Measurements from ENCODE around the gene MPV17L2. TPM values are rescaled to one million over a fixed set of nuclear protein-coding genes. Genes with fewer than 3 reads are reported as not detected.

MPV17L2 gene
- total and polyA plus RNA-seq, 2 experiments from 2014 or later: 38.7 to 81.3 TPM

DNA sequence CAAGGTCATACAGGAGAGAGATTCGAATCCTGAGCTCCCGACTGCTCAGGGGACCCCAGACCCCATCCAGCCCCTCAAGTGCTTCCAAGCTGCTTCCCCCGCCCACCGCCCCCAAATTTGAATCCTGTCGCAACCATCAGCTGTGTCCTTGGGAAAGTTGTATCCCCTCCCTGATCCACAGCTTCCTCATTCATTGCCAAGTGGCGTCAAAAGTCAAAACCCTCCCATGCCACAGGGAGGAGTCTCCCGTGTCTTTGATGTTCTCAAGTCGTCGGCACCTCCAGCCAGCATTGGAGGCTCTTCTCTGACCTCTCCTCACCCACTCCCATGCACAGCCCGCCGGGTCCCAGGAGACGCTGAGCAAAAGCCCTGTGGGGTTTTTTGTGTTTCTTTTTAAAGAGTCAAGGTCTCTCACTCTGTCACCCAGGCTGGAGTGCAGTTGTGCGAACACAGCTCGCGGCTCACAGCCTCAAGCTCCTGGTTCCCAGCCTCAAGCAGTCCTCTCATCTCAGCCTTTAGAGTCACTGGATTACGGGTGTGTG is 22.2 kb upstream of the MPV17L2 start (continued):
- TF ChIP-seq, protein P1, sequence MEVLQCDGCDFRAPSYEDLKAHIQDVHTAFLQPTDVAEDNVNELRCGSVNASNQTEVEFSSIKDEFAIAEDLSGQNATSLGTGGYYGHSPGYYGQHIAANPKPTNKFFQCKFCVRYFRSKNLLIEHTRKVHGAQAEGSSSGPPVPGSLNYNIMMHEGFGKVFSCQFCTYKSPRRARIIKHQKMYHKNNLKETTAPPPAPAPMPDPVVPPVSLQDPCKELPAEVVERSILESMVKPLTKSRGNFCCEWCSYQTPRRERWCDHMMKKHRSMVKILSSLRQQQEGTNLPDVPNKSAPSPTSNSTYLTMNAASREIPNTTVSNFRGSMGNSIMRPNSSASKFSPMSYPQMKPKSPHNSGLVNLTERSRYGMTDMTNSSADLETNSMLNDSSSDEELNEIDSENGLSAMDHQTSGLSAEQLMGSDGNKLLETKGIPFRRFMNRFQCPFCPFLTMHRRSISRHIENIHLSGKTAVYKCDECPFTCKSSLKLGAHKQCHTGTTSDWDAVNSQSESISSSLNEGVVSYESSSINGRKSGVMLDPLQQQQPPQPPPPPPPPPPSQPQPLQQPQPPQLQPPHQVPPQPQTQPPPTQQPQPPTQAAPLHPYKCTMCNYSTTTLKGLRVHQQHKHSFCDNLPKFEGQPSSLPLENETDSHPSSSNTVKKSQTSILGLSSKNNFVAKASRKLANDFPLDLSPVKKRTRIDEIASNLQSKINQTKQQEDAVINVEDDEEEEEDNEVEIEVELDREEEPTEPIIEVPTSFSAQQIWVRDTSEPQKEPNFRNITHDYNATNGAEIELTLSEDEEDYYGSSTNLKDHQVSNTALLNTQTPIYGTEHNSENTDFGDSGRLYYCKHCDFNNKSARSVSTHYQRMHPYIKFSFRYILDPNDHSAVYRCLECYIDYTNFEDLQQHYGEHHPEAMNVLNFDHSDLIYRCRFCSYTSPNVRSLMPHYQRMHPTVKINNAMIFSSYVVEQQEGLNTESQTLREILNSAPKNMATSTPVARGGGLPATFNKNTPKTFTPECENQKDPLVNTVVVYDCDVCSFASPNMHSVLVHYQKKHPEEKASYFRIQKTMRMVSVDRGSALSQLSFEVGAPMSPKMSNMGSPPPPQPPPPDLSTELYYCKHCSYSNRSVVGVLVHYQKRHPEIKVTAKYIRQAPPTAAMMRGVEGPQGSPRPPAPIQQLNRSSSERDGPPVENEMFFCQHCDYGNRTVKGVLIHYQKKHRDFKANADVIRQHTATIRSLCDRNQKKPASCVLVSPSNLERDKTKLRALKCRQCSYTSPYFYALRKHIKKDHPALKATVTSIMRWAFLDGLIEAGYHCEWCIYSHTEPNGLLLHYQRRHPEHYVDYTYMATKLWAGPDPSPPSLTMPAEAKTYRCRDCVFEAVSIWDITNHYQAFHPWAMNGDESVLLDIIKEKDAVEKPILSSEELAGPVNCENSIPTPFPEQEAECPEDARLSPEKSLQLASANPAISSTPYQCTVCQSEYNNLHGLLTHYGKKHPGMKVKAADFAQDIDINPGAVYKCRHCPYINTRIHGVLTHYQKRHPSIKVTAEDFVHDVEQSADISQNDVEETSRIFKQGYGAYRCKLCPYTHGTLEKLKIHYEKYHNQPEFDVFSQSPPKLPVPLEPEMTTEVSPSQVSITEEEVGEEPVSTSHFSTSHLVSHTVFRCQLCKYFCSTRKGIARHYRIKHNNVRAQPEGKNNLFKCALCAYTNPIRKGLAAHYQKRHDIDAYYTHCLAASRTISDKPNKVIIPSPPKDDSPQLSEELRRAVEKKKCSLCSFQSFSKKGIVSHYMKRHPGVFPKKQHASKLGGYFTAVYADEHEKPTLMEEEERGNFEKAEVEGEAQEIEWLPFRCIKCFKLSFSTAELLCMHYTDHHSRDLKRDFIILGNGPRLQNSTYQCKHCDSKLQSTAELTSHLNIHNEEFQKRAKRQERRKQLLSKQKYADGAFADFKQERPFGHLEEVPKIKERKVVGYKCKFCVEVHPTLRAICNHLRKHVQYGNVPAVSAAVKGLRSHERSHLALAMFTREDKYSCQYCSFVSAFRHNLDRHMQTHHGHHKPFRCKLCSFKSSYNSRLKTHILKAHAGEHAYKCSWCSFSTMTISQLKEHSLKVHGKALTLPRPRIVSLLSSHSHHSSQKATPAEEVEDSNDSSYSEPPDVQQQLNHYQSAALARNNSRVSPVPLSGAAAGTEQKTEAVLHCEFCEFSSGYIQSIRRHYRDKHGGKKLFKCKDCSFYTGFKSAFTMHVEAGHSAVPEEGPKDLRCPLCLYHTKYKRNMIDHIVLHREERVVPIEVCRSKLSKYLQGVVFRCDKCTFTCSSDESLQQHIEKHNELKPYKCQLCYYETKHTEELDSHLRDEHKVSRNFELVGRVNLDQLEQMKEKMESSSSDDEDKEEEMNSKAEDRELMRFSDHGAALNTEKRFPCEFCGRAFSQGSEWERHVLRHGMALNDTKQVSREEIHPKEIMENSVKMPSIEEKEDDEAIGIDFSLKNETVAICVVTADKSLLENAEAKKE (CRISPR knock-in tag; IDR thresholded peaks at IDR 0.05): no peak
- TF ChIP-seq JUNB (IDR thresholded peaks at IDR 0.05; ENCODE audit: unreplicated experiment) (no peak), ZNF331 (CRISPR knock-in tag; IDR thresholded peaks at IDR 0.05; ENCODE audit: low read depth) (no peak), STAT1 (IDR thresholded peaks at IDR 0.05; ENCODE audit: unreplicated experiment) (no peak), EZH2 (IDR thresholded peaks at IDR 0.05; ENCODE audit: low read depth, unreplicated experiment) (no peak), NANOG (IDR thresholded peaks at IDR 0.05; ENCODE audit: borderline replicate concordance) (no peak), EZH2phosphoT487 (IDR thresholded peaks at IDR 0.05; ENCODE audit: unreplicated experiment) (no peak), CREB1 (CRISPR knock-in tag; IDR thresholded peaks at IDR 0.05; ENCODE audit: low read depth) (no peak)

DNA sequence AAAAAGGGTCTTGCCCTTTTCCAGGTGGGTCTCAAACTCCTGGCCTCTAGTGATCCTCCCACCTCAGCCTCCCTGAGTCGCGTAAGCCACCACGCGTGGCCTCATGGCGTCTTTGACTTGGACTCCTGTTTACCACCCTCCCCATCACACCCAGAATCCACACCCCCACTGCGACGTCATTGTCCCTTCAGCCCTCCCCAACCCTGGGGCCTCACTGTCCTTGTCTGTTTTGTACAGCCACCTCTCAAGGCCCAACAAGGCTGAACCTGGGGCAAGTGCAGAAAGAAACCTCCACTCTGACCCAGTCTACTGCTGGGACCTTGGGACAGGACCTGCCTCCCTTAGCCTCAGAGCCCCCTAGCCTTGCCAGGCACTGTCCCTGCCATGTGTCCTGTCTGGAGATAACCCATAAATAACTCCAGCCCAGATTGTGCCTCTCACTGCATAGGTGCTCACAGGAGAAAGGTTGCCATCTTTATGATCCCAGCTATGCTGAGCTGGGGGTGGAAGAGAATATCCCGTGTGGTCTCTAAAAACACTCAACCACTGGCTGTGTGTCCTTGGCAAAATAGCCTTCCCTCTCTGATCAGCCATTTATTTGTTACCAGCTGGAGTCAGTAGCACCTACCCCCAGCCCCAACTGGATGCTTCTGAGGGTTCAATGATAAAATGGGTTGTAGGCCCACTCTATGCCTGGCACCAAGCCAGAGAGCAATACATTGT is 21.3 kb upstream of the MPV17L2 start:
- no peak overlapping the region for H3K27ac Mint-ChIP-seq
- H3K36me3 Mint-ChIP-seq (ENCODE audit: low read depth): peaks cover 26% of the 10 kb centered on the region
- H2AFZ ChIP-seq: no peak overlapping the region

More for the DNA sequence above, 21.3 kb upstream of the MPV17L2 start:
- Histone ChIP-seq H3F3A (replicated peaks; ENCODE audit: low read depth) (peaks cover 13% of the 10 kb centered on the region), H3K27me3 (ENCODE audit: insufficient read depth) (peaks cover 12% of the 10 kb centered on the region), H4K20me1 (replicated peaks; ENCODE audit: insufficient read depth) (no peaks in the 10 kb centered on the region), H3K4me2 (no peak overlapping the region), H3K4me1 (ENCODE audit: insufficient read depth) (peaks cover 4% of the 10 kb centered on the region), H3K4me3 (no peak overlapping the region), H3K9me2 (ENCODE audit: insufficient read depth) (no peaks in the 10 kb centered on the region), H3K79me2 (replicated peaks; ENCODE audit: insufficient read depth) (no peaks in the 10 kb centered on the region), H3K36me3 (ENCODE audit: insufficient read depth) (no peaks in the 10 kb centered on the region; the same call in 1 of the 2 replicates), H3K27ac (ENCODE audit: low read depth) (no peak overlapping the region)
- no peak for TF ChIP-seq NANOG (IDR thresholded peaks at IDR 0.05; ENCODE audit: borderline replicate concordance)
- ATAC-seq (no peak), DNase-seq (ENCODE audit: low spot score) (no peak)
- Mint-ChIP-seq H3K27me3 (ENCODE audit: insufficient read depth, low read depth, poor library complexity) (peaks cover 22% of the 10 kb centered on the region), H3K9me3 (no peaks in the 10 kb centered on the region), H3K4me3 (no peak overlapping the region), H3K4me1 (peaks cover 6% of the 10 kb centered on the region)

Data from GM23338 (cell line).